Germinal center (tissue), 1 donor: ENCODE data around the gene RNF180.
"Not testable (repeated sequence)": the region's sequence is repeated elsewhere in the genome, so short reads cannot be mapped to it uniquely, and the experiment has no call there.

ENCODE experiments used
- DNase-seq: peaks from one replicate; pipeline ENCODE4 v3.0.0; 2012; ENCODE audit warnings: mixed read lengths, low spot score

The RNF180 gene

GRCh38 chr5:64285188-64286130 is 119.8 kb downstream of the RNF180 start:
- no peak for DNase-seq

GRCh38 chr5:64286381-64286780 is 120.7 kb downstream of the RNF180 start:
- no peak for DNase-seq

- DNase-seq = not testable (repeated sequence)
These were observed 122.9 kb downstream of the RNF180 start for GRCh38 chr5:64288496-64288895.

- no peak for DNase-seq
These were observed 127.1 kb downstream of the RNF180 start for GRCh38 chr5:64292611-64293215.

GRCh38 chr5:64295101-64295500 is 129.5 kb downstream of the RNF180 start:
- DNase-seq = no peak

- no peak for DNase-seq
These were observed 132.9 kb downstream of the RNF180 start for GRCh38 chr5:64298586-64298985.

- no peak for DNase-seq
These were observed 134.2 kb downstream of the RNF180 start for GRCh38 chr5:64299805-64300204.

- no peak for DNase-seq
These were observed 135.9 kb downstream of the RNF180 start for GRCh38 chr5:64301566-64301965.

GRCh38 chr5:64308135-64308534 is 142.5 kb downstream of the RNF180 start:
- DNase-seq = no peak

GRCh38 chr5:64312491-64312890 is 146.8 kb downstream of the RNF180 start:
- no peak for DNase-seq

GRCh38 chr5:64315778-64316177 is 150.1 kb downstream of the RNF180 start:
- no peak for DNase-seq

- DNase-seq = no peak
These were observed 152.5 kb downstream of the RNF180 start for GRCh38 chr5:64318175-64318574.

- DNase-seq = no peak
These were observed 157.9 kb downstream of the RNF180 start for GRCh38 chr5:64323591-64323990.

- DNase-seq = no peak
These were observed 165.1 kb downstream of the RNF180 start for GRCh38 chr5:64330728-64331231.

- no peak for DNase-seq
These were observed 166.1 kb downstream of the RNF180 start for GRCh38 chr5:64331597-64332277.

- DNase-seq = no peak
These were observed 168.2 kb downstream of the RNF180 start for GRCh38 chr5:64333886-64334285.

- no peak for DNase-seq
These were observed 174.1 kb downstream of the RNF180 start for GRCh38 chr5:64339769-64340168.

GRCh38 chr5:64340293-64340692 is 174.7 kb downstream of the RNF180 start:
- DNase-seq = no peak

- no peak for DNase-seq
These were observed 175.7 kb downstream of the RNF180 start for GRCh38 chr5:64341340-64341739.

GRCh38 chr5:64344501-64344900 is 178.9 kb downstream of the RNF180 start:
- no peak for DNase-seq

GRCh38 chr5:64347309-64347708 is 181.7 kb downstream of the RNF180 start:
- DNase-seq = no peak

GRCh38 chr5:64364426-64364825 is 198.8 kb downstream of the RNF180 start:
- no peak for DNase-seq

GRCh38 chr5:64384765-64385164 is 219.1 kb downstream of the RNF180 start:
- DNase-seq = no peak
